GM04504 (cell line): ENCODE data around the gene ADAMTS2.
"Not testable (repeated sequence)": the region's sequence is repeated elsewhere in the genome, so short reads cannot be mapped to it uniquely, and the experiment has no call there.

Experiments used
- DNase-seq: peaks from one replicate; pipeline ENCODE4 v3.0.0-alpha.2; 2012; ENCODE audit warnings: low read depth

Gene ADAMTS2

GRCh38 chr5:179325296-179326031 is 19.8 kb downstream of the ADAMTS2 start:
- DNase-seq: no peak

- no peak for DNase-seq
Measured at GRCh38 chr5:179324760-179325295, 20.4 kb downstream of the ADAMTS2 start.

- DNase-seq: not testable (repeated sequence)
Measured at GRCh38 chr5:179324316-179324715, 20.9 kb downstream of the ADAMTS2 start.

GRCh38 chr5:179323026-179323870 is 22.0 kb downstream of the ADAMTS2 start:
- DNase-seq: no peak

GRCh38 chr5:179322071-179323025 is 22.9 kb downstream of the ADAMTS2 start:
- no peak for DNase-seq

- no peak for DNase-seq
Measured at GRCh38 chr5:179321206-179321987, 23.9 kb downstream of the ADAMTS2 start.

- DNase-seq: no peak
Measured at GRCh38 chr5:179319741-179320281, 25.4 kb downstream of the ADAMTS2 start.

GRCh38 chr5:179319123-179319522 is 26.1 kb downstream of the ADAMTS2 start:
- DNase-seq: no peak

GRCh38 chr5:179318221-179318955 is 26.9 kb downstream of the ADAMTS2 start:
- no peak for DNase-seq

- DNase-seq: no peak
Measured at GRCh38 chr5:179317411-179318220, 27.6 kb downstream of the ADAMTS2 start.

GRCh38 chr5:179316982-179317381 is 28.3 kb downstream of the ADAMTS2 start:
- no peak for DNase-seq

- no peak for DNase-seq
Measured at GRCh38 chr5:179316111-179316551, 29.1 kb downstream of the ADAMTS2 start.

GRCh38 chr5:179315356-179315890 is 29.8 kb downstream of the ADAMTS2 start:
- no peak for DNase-seq

- no peak for DNase-seq
Measured at GRCh38 chr5:179314606-179315355, 30.5 kb downstream of the ADAMTS2 start.

- DNase-seq: peak; percentile 96
Measured at GRCh38 chr5:179313849-179314521, 31.3 kb downstream of the ADAMTS2 start.

GRCh38 chr5:179312557-179313235 is 32.6 kb downstream of the ADAMTS2 start:
- no peak for DNase-seq

- no peak for DNase-seq
Measured at GRCh38 chr5:179311581-179311980, 33.7 kb downstream of the ADAMTS2 start.
